Stimulated activated CD4-positive, alpha-beta T cell treated with anti-CD3 and anti-CD28 coated beads, Interleukin-15, amount 100 ng/mL, for 1 hour (primary cell): ENCODE results near the gene PRPF39.
"Not testable (repeated sequence)": the region's sequence is repeated elsewhere in the genome, so short reads cannot be mapped to it uniquely, and the experiment has no call there.

Experiments
- DNase-seq, 2 donors: peaks; one replicate each; pipeline ENCODE4 v3.0.0-alpha.2; 2020; ENCODE audit warnings: low read depth in 1 of 2, low spot score in 1 of 2

The PRPF39 gene

DNA sequence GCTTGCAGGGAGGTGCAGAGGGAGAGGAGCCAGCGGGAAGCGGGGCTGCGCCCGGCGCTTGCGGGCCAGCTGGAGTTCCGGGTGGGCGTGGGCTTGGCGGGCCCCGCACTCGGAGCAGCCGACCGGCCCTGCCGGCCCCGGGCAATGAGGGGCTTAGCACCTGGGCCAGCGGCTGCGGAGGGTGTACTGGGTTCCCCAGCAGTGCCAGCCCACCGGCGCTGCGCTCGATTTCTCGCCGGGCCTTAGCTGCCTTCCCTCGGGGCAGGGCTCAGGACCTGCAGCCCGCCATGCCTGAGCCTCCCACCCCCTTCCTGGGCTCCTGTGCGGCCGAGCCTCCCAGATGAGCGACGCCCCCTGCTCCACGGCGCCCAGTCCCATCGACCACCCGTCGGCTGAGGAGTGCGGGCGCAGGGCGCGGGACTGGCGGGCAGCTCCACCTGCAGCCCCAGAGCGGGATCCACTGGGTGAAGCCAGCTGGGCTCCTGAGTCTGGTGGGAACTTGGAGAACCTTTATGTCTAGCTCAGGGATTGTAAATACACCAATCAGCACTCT lies 3.4 kb upstream of the PRPF39 start:
- DNase-seq = not testable (repeated sequence)

DNA sequence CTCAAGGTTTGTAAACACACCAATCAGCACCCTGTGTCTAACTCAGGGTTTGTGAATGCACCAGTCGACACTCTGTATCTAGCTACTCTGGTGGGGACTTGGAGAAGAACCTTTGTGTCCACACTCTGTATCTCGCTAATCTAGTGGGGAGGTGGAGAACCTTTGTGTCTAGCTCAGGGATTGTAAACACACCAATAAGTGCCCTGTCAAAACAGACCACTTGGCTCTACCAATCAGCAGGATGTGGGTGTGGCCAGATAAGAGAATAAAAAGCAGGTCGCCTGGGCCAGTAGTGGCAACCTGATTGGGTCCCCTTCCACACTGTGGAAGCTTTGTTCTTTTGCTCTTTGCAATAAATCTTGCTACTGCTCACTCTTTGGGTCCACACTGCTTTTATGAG lies 2.8 kb upstream of the PRPF39 start:
- not testable (repeated sequence) for DNase-seq

GRCh38 chr14:45082420-45082819 lies 1.5 kb upstream of the PRPF39 start:
- no peak for DNase-seq

DNA sequence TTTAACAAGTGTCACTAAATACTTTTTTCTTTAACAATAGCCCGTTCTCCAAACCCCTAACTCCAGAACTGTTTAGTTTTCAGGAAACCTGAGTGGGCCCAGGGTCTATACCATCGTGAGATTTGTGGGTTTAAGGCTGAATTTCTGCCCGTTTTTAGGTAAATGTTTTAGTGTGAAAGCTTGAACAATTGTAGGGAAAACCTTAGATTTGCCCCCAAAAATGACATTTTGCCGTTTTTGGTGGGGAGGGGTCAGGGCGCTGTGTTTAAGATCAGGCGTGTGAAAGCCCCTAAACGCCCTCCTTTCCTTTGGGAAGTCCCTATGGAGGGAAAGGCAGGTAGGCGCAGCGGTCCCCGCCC lies 320 bp upstream of the PRPF39 start:
- DNase-seq = no peak

GRCh38 chr14:45084946-45085346 lies 1.0 kb downstream of the PRPF39 start:
- DNase-seq = no peak

DNA sequence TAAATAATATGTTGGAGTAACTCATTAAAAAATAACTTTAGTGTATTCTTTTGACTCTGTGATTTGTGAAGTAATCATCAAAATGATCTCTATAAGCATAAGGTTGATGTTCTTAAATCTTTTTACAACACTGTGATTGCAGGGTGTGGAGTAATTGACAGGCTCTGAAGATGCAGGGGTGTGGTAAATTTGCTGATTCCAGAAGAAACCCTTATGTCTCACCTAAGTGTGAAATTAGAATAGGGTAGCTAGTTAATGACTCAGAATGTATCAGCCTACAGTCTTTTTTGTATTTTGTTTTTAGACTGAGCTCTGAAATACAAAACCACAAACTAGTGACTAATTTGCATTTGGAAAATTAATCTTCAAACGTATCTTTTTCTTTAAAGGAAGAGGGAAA lies 5.9 kb downstream of the PRPF39 start:
- DNase-seq = no peak

DNA sequence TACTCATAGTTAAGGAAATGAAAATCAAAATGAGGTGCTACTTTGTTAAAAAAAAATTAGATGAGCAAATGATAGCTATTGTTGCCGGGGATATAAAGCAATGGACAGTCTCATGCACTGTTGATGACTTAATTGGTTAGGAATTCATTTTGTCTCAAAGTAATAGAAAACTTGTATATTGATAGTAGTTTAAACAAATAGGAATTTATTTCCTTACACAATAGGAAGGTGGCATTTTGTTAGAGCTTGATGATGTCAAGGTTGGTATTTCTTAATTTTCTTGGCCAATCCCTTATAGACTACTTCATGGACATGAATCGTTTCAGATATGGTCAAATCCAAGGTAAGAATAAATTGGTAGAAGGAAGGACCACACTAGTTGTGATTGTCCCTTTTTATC lies 7.8 kb downstream of the PRPF39 start:
- DNase-seq = no peak

GRCh38 chr14:45094275-45094674 lies 10.4 kb downstream of the PRPF39 start:
- no peak for DNase-seq

- DNase-seq = no peak
Observed at GRCh38 chr14:45095143-45095542, 11.2 kb downstream of the PRPF39 start.

GRCh38 chr14:45096218-45096617 lies 12.3 kb downstream of the PRPF39 start:
- DNase-seq = no peak

- DNase-seq = no peak
Observed at GRCh38 chr14:45103806-45104205, 19.9 kb downstream of the PRPF39 start.

GRCh38 chr14:45104561-45104960 lies 20.6 kb downstream of the PRPF39 start:
- no peak for DNase-seq

DNA sequence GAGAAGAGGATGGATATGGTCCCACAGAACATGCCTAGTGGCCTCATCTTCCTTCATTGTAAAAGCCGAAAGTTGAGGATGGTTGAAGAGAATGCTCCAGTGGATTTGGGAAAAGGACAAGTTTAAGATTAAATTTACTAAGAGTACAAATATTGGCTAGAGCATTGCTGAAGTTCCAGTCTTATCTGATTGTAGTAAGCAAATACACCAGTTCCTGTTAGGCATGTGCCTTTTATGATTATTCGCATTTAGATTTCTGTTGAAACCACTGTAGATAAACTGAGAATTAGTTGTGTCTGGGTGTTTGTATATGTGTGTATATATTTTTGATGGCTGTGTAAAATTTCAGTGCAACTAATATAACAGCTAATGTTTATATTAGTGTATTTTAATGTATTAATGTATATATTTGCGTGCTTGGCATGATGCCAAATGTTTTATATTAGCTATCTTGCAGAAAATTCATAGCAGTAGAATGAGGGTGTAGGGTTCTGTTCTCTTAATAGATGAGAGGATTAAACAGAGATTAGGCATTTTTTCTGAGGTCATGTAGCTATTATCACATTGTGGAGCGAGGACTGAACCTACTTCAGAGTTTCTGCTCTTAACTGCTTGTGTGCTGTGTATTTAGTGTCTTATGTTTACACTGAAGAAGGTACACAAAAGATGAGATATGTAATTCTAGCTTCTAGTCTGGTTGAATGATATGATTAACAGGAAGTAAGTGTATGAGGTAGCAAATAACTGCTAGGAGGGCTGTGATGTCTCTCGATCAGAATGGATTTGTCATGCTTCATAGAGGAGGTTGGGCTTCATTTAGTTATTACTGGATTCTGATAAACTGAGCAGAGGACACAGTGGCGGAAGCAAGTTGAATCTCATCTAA lies 29.2 kb downstream of the PRPF39 start:
- DNase-seq = no peak

DNA sequence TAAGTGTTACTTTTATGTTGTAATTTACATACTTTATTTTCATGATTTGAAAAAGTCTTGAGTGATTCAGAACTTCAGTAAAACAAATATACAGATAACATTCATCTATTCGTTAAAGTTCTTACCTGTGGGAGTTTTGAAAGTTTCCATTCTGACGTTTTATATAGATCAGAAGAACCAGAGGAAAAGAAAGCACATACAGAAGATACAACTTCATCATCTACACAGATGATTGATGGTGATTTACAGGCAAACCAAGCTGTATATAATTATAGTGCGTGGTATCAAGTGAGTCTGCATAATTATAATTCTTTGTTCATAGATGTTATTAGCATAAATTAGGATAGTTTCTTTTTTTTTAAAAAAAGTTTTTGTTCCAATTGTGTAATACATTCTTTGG lies 30.4 kb downstream of the PRPF39 start:
- no peak for DNase-seq

DNA sequence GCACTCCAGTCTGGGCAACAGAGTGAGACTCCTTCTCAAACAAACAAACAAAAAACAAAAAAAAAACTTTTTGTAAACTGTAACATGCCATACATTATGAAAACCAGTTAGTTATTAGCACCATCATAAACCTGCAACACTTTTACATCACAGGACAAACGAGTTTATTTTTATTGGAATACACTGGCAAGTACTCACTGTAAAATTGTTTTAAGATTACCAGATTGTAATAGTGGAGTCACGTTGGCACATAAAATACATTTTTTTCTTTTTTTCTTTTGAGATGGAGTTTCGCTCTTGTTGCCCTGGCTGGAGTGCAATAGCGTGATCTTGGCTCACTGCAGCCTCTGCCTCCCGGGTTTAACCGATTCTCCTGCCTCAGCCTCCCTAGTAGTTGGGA lies 34.7 kb downstream of the PRPF39 start:
- DNase-seq = no peak

DNA sequence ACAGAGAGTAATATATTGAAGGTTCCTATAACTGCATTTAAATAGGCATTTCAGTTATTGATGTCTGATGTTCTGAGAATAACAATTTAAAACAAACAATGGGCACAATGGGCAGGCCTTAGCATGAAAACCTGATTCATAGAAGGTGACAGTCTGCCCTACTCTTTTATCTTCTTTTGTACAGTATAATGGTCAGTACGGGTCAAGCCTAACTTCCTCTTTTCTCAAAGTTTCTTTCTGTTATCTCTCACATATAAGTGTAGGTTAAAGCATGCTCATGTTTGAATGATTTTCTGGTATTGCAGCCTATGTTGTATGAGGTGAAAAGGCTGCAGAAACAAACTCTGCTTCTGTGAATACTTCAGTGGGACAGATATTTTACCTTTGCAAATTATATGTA lies 36.2 kb downstream of the PRPF39 start:
- DNase-seq = no peak

- DNase-seq = no peak
Observed at GRCh38 chr14:45123271-45123670, 39.4 kb downstream of the PRPF39 start.

DNA sequence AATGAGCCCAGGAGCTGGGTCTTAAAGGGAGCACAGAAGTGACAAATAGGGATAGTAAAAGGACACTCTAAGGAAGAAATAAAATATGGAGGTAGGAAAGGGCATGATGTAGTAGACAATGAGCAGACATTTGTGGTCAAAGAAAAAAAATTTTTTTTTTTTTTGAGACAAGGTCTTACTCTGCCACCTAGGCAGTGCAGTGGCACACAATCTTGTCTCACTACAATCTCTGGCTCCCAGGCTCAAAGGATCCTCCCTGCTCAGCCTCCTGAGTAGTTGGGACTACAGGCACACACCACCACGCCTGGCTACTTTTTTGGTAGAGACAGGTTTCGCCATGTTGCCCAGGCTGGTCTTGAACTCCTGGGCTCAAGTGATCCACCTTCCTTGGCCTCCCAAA lies 41.8 kb downstream of the PRPF39 start:
- DNase-seq = no peak

- no peak for DNase-seq
Observed at GRCh38 chr14:45128963-45129629, 45.2 kb downstream of the PRPF39 start.

GRCh38 chr14:45133683-45134050 lies 49.8 kb downstream of the PRPF39 start:
- DNase-seq = no peak

GRCh38 chr14:45134051-45134958 lies 50.4 kb downstream of the PRPF39 start, which contains the start of gene FKBP3:
TSS of gene FKBP3 (minus strand) at chr14:45134481. CDS start at chr14:45134456, 25 bp downstream.
- DNase-seq = peak; percentile 89 to 90
